GM19397 (cell line): ENCODE data around the gene CACNA2D3.

Experiments used
- ATAC-seq: cut with Tn5 transposase; IDR thresholded peaks from one replicate; pipeline ENCODE4 v1.9.1; 2021; ENCODE audit warnings: mild to moderate bottlenecking, moderate library complexity; ENCODE audit not compliant: unreplicated experiment

The CACNA2D3 gene

GRCh38 chr3:54764911-54765310, 642.6 kb downstream of the CACNA2D3 start:
- ATAC-seq: no peak

- ATAC-seq: no peak
These were observed 648.7 kb downstream of the CACNA2D3 start for GRCh38 chr3:54771050-54771449.

- ATAC-seq: no peak
These were observed 649.7 kb downstream of the CACNA2D3 start for GRCh38 chr3:54772051-54772450.

GRCh38 chr3:54772746-54773145, 650.4 kb downstream of the CACNA2D3 start:
- no peak for ATAC-seq

- no peak for ATAC-seq
These were observed 650.9 kb downstream of the CACNA2D3 start for GRCh38 chr3:54773271-54773670.

GRCh38 chr3:54776601-54777000, 654.2 kb downstream of the CACNA2D3 start:
- no peak for ATAC-seq

- ATAC-seq: no peak
These were observed 654.8 kb downstream of the CACNA2D3 start for GRCh38 chr3:54777141-54777540.

GRCh38 chr3:54780336-54780735, 658.0 kb downstream of the CACNA2D3 start:
- no peak for ATAC-seq

GRCh38 chr3:54781728-54782127, 659.4 kb downstream of the CACNA2D3 start:
- ATAC-seq: no peak

- no peak for ATAC-seq
These were observed 661.3 kb downstream of the CACNA2D3 start for GRCh38 chr3:54783611-54784010.

- no peak for ATAC-seq
These were observed 661.7 kb downstream of the CACNA2D3 start for GRCh38 chr3:54784021-54784420.

GRCh38 chr3:54785976-54786375, 663.6 kb downstream of the CACNA2D3 start:
- no peak for ATAC-seq

- no peak for ATAC-seq
These were observed 667.7 kb downstream of the CACNA2D3 start for GRCh38 chr3:54790051-54790450.

- ATAC-seq: no peak
These were observed 669.3 kb downstream of the CACNA2D3 start for GRCh38 chr3:54791501-54792156.

- no peak for ATAC-seq
These were observed 670.2 kb downstream of the CACNA2D3 start for GRCh38 chr3:54792584-54792983.

GRCh38 chr3:54793171-54793570, 670.8 kb downstream of the CACNA2D3 start:
- no peak for ATAC-seq

GRCh38 chr3:54797111-54797510, 674.8 kb downstream of the CACNA2D3 start:
- no peak for ATAC-seq

GRCh38 chr3:54800478-54800877, 678.1 kb downstream of the CACNA2D3 start:
- ATAC-seq: no peak

GRCh38 chr3:54801977-54802376, 679.6 kb downstream of the CACNA2D3 start:
- no peak for ATAC-seq

- no peak for ATAC-seq
These were observed 688.0 kb downstream of the CACNA2D3 start for GRCh38 chr3:54810401-54810800.

GRCh38 chr3:54814224-54814623, 691.9 kb downstream of the CACNA2D3 start:
- ATAC-seq: no peak

- no peak for ATAC-seq
These were observed 695.3 kb downstream of the CACNA2D3 start for GRCh38 chr3:54817628-54818027.

- ATAC-seq: no peak
These were observed 696.1 kb downstream of the CACNA2D3 start for GRCh38 chr3:54818486-54818885.
